Lung (tissue), 12 donors: Measurements from ENCODE around the gene SRSF5. TPM values are rescaled to one million over a fixed set of nuclear protein-coding genes. Genes with fewer than 3 reads are reported as not detected.
"Not testable (repeated sequence)": the region's sequence is repeated elsewhere in the genome, so short reads cannot be mapped to it uniquely, and the experiment has no call there.

Source experiments
- ATAC-seq: fragments of 200-7000 bp; cut with Tn5 transposase; one replicate; pipeline ENCODE4 v1.9.1; 2020; ENCODE audit warnings: moderate number of reproducible peaks; ENCODE audit not compliant: insufficient read depth, low FRiP score
- DNase-seq, 3 donors: peaks; one replicate each; pipeline ENCODE4 v3.0.0-alpha.2; 2013 to 2017
- H3K27ac ChIP-seq, 2 donors: one replicate each; pipeline ENCODE4 v1.5.1; 2013; ENCODE audit warnings: mild to moderate bottlenecking in 2 of 2, moderate library complexity in 2 of 2, control low read depth in 1 of 2, inconsistent platforms in 1 of 2, low read depth in 1 of 2, low read length in 1 of 2
- H3K27me3 ChIP-seq, 3 donors: one replicate each; pipeline ENCODE4 v1.5.1; 2013; ENCODE audit warnings: low read length in 2 of 3; ENCODE audit not compliant: control insufficient read depth in 3 of 3, insufficient read depth in 3 of 3
- H3K36me3 ChIP-seq, 4 donors: one replicate each; pipeline ENCODE4 v1.5.1; 2013; ENCODE audit warnings: low read length in 4 of 4, mild to moderate bottlenecking in 1 of 4, moderate library complexity in 1 of 4; ENCODE audit not compliant: control insufficient read depth in 4 of 4, insufficient read depth in 4 of 4
- H3K4me1 ChIP-seq, 5 donors: one replicate each; pipeline ENCODE4 v1.5.1; 2013; ENCODE audit warnings: low read length in 5 of 5, mild to moderate bottlenecking in 2 of 5, moderate library complexity in 1 of 5; ENCODE audit not compliant: control insufficient read depth in 5 of 5, insufficient read depth in 5 of 5
- H3K4me3 ChIP-seq: one replicate; pipeline ENCODE4 v1.5.1; 2013; ENCODE audit warnings: mild to moderate bottlenecking, control low read depth, moderate library complexity
- H3K9ac ChIP-seq, 2 donors: one replicate each; pipeline ENCODE4 v1.5.1; 2013; ENCODE audit warnings: low read length in 2 of 2, control low read depth in 1 of 2; ENCODE audit not compliant: insufficient read depth in 1 of 2
- H3K9me3 ChIP-seq, 4 donors: one replicate each; pipeline ENCODE4 v1.5.1; 2013; ENCODE audit warnings: low read length in 3 of 4, mild to moderate bottlenecking in 1 of 4, moderate library complexity in 1 of 4; ENCODE audit not compliant: control insufficient read depth in 4 of 4, insufficient read depth in 3 of 4
- CTCF ChIP-seq: IDR thresholded peaks from 2 replicates; pipeline ENCODE4 v1.5.1; 2012; ENCODE audit warnings: mild to moderate bottlenecking; ENCODE audit errors: control extremely low read depth, extremely low read depth
- WGBS, 2 donors: extraction: QIAGEN DNeasy Blood & Tissue Kit; methylation state at CpG; one replicate each; pipeline ENCODE4 v1.1.7; 2013; 5-methylcytosine and 5-hydroxymethylcytosine counted together
- polyA plus RNA-seq, 2 donors: library from polyadenylated mRNA; stranded (reverse); fragments of 200-250 nt; gene quantifications; one replicate each; pipeline ENCODE4 v1.2.1, GENCODE V29; 2013
- total RNA-seq, 2 donors: library from RNA; depleted of rRNA in 1 of 2; stranded (reverse); fragments of >200 nt in 1 of 2; gene quantifications; one replicate each; pipeline ENCODE4 v1.2.1, GENCODE V29; 2014 to 2021
- donor health status: control.
- donor health status: control.
- donor health status: Bipolar disorder and iron deficiency.
- donor health status: healthy.
- donor health status: DM: yes; HTN: yes; CAD: no.

Gene SRSF5
- total and polyA plus RNA-seq, 4 donors: 224 to 419 (median 286) TPM

GRCh38 chr14:69720912-69721311, 46.0 kb upstream of the SRSF5 start:
- Histone ChIP-seq H3K27me3 (no peaks in the 10 kb centered on the region), H3K9me3 (peaks cover 0 to 2% (median 0%) of the 10 kb centered on the region in 4 donors), H3K27ac (no peak overlapping the region), H3K36me3 (no peaks in the 10 kb centered on the region), H3K4me1 (peaks cover 6 to 31% (median 17%) of the 10 kb centered on the region in 5 donors), H3K9ac (no peak overlapping the region), H3K4me3 (no peak overlapping the region)
- 73 to 85% methylated on average over 4 of the region's 4 CpGs for WGBS, 2 donors
- TF ChIP-seq CTCF: no peak
- ATAC-seq (no peak), DNase-seq (no peak)

- peak; percentile 76 to 82 (median 81) for DNase-seq
- Histone ChIP-seq H3K4me3 (no peak overlapping the region), H3K4me1 (peaks cover 0 to 6% (median 0%) of the 10 kb centered on the region in 5 donors), H3K36me3 (no peaks in the 10 kb centered on the region), H3K27me3 (no peaks in the 10 kb centered on the region), H3K9ac (no peak overlapping the region), H3K9me3 (no peaks in the 10 kb centered on the region), H3K27ac (peak overlapping the region; percentile 15 to 52)
- WGBS, 2 donors: 4 to 8% methylated on average over 50 to 51 of the region's 51 CpGs
- peak; percentile 89 for TF ChIP-seq CTCF
- peak; percentile 95 for ATAC-seq
These were observed 40.0 kb upstream of the SRSF5 start for GRCh38 chr14:69726761-69727511.

GRCh38 chr14:69727860-69728259, 39.1 kb upstream of the SRSF5 start:
- Histone ChIP-seq H3K9me3 (no peaks in the 10 kb centered on the region), H3K4me1 (peaks cover 0 to 6% (median 0%) of the 10 kb centered on the region in 5 donors), H3K4me3 (no peak overlapping the region), H3K9ac (no peak overlapping the region), H3K27me3 (no peaks in the 10 kb centered on the region), H3K36me3 (no peaks in the 10 kb centered on the region), H3K27ac (no peak overlapping the region)
- DNase-seq (no peak), ATAC-seq (no peak)
- WGBS, 2 donors: 88 to 89% methylated on average over 4 of the region's 4 CpGs
- TF ChIP-seq CTCF: no peak

GRCh38 chr14:69731919-69732598, 34.9 kb upstream of the SRSF5 start:
- H3K9ac ChIP-seq, H3K27ac ChIP-seq, H3K27me3 ChIP-seq, H3K4me3 ChIP-seq, H3K9me3 ChIP-seq, DNase-seq, ATAC-seq, H3K36me3 ChIP-seq, H3K4me1 ChIP-seq: not testable (repeated sequence)
- WGBS, 2 donors: 95 to 97% methylated on average over 8 of the region's 8 CpGs

- H3K27me3 ChIP-seq, H3K4me3 ChIP-seq, ATAC-seq, H3K9ac ChIP-seq, H3K4me1 ChIP-seq, H3K9me3 ChIP-seq, H3K36me3 ChIP-seq, DNase-seq, H3K27ac ChIP-seq: not testable (repeated sequence)
- 85 to 93% methylated on average over 4 of the region's 4 CpGs for WGBS, 2 donors
These were observed 30.5 kb upstream of the SRSF5 start for GRCh38 chr14:69736405-69736804.
